HG02885 (cell line): ENCODE results near the gene SERPINA4.

Experiments used
- ATAC-seq: cut with Tn5 transposase; IDR thresholded peaks from one replicate; pipeline ENCODE4 v1.9.1; 2021; ENCODE audit warnings: mild to moderate bottlenecking; ENCODE audit not compliant: unreplicated experiment, poor library complexity

The SERPINA4 gene

DNA sequence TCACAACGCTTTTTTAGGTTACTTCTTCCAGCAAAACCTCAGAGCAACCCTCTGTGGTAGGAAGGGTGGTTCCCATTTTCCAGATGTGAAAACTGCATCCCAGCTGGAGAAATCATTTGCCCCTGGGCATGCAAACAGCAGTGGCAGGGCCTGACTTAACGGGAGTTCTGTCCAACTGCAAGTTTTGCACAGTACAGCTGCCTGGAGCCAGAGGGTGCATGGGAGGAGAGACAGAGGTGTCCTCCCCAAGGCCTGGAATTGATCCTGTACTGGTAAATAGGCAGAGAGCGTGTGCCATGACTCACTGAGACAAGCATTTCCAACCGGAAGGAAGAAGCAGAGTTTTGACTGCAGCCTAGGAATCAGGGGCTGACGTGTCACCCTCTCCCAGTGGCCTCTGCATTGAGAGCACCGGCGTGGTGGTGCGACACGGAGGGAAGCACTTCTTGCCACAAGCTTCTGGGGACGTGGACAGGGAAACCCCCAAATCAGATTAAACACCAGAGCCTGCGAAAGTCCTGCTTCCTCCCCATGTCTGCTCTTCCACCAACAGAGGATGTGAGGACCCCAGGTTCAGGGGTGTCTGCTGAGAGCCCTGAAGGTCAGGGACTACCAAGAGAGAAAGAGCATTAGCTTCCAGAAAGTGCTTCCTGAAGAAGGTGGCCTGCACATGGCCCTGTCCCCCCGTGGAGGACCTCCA is 19.0 kb upstream of the SERPINA4 start:
- ATAC-seq = no peak

DNA sequence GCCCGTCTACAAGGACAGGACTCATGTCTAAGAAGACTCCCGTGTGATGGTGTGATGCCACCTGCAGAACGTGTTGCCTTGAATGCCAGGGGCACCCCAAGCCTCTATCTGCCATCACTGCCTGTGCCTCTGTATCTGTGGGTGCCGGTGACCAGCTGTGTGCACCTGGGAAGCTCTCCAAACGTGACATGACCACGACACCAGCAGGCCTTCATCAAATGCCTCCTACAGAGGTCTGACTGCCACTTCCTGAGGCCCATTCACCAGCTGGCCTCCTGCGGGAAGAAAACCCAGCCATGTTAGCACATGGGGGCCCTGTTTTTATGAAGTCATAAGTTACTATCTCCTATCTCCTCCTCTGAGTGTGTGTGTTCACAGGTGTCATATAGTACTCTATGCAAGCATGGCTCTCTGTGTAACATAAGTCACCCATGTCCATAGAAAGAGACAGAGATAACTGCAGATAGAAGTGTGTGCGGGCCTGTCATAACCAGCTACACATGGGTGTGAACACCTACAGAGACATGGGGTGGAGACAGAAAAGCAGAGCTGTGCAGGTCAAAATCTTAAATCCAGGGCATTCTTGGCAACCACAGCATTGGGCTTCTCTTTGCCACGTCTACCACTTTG is 18.3 kb upstream of the SERPINA4 start:
- ATAC-seq = no peak

DNA sequence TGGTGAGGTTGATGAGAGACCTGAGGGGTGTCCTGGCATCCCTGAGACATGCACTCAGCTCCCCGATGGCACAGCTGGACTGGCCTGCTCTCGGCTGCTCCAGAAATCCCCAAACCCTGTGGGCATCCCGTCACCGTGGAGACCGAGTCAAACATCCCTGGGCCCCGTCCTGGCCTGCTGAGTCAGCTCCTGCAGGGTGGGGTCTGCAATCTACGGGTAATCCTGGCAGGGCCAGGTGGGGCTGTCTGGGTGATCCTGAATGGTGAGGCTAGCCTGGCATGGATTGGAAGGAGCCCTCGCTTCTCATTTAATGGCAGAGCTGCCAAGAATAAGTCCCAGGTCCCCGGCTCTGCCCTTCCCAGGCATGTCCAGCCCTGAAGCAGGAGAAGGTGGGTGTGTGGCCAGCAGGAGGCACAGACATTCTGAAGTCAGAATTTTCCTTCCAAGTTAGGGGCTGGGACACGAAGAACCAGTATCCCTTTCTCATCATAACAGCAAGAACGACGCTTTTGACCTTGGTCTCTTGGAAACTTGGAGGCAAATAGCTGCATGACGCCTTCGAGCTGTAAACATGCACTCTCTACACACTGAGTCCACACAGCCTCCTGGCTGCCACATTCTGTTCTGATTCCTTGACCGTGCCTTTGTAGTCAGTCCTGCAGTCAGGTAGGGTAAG is 17.7 kb upstream of the SERPINA4 start:
- ATAC-seq = no peak

DNA sequence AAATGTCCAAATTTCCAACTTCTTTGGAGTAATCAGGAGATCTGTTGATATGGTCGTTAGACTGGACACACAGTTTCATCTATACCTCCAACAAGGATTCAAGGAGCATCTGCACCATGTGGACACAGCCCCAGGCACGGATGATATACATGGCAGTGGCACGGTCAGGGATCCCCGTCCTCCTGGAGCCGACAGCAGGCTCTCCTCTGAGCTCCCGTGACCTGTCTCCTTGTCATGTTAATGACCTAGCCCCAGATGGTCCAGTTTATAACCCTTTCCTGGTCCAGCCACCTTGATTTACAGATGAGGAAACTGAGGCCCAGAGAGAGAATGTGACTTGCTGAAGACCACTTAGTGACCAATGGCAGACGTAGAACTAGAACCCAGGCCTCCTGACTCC is 16.5 kb upstream of the SERPINA4 start:
- ATAC-seq = no peak

DNA sequence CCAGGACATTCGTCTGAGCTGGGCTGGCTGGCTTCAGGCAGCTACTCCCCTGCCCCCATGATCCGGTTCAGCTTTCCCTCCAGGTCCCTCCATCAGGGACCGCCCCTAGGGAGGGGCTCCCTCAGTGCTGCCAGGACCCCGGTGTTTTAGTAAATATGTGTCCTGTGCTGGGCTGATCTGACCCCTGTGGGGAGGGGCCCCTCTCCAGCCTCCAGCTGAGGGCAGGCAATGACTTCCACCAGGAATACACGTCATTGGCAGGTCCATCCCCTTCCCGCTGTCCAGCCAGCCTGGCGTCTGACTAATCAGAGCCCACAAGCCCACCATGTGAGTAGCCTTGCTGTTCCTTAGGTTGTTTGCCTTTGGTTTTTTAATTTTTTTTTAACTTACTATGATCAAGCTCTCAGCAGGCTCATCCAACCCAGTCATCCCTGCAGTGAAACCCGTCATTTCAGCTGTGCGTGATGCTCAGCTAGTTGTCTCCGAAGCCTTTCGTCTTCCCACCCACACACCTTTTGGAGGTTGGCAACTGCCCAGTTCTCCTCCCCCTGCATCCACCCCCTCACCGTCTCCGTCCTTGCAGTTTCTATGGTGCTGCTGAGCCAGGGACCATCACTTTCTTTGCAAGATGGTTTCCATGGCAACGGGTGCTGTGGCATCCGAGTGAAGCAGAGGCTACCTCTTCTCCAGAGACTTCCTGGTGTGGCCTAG is 16.0 kb upstream of the SERPINA4 start:
- ATAC-seq = no peak

DNA sequence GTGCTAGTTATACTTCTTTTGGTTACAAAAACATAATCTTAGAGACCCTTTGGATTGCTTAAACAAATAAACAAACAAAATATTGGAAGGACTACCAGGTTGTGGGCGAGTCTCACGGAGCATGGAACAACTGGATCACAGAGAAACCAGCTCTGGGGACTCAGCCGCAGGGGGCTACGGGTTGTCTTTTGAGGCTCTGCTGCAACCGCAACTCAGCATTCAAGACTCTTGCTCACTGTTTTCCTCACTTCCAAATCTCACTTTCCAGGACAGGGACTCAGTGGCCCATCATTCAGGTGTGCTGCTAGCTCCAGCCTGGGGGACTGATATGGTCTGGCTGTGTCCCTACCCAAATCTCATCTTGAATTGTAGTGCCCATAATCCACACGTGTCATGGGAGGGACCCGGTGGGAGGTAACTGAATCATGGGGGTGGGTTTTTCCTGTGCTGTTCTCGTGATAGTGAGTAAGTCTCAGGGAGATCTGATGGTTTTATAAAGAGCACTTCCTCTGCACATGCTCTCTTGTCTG is 14.0 kb upstream of the SERPINA4 start:
- no peak for ATAC-seq

DNA sequence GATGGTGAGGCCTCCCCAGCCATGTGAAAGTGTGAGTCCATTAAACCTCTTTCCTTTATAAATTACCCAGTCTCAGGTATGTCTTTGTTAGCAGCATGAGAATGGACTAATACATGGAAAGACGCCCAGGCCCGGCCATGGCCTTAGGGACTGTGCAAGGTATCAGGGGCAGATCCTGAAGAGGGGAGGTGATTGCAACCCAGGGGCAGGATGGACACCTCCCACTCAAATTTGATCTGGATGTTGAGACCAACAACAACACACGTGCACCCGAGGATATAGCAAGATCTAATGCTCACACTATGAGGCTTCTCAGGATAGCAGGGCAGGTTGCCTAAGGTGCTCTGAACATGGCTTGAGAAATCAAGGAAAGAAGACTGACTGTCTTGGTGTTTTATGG is 13.5 kb upstream of the SERPINA4 start:
- no peak for ATAC-seq

DNA sequence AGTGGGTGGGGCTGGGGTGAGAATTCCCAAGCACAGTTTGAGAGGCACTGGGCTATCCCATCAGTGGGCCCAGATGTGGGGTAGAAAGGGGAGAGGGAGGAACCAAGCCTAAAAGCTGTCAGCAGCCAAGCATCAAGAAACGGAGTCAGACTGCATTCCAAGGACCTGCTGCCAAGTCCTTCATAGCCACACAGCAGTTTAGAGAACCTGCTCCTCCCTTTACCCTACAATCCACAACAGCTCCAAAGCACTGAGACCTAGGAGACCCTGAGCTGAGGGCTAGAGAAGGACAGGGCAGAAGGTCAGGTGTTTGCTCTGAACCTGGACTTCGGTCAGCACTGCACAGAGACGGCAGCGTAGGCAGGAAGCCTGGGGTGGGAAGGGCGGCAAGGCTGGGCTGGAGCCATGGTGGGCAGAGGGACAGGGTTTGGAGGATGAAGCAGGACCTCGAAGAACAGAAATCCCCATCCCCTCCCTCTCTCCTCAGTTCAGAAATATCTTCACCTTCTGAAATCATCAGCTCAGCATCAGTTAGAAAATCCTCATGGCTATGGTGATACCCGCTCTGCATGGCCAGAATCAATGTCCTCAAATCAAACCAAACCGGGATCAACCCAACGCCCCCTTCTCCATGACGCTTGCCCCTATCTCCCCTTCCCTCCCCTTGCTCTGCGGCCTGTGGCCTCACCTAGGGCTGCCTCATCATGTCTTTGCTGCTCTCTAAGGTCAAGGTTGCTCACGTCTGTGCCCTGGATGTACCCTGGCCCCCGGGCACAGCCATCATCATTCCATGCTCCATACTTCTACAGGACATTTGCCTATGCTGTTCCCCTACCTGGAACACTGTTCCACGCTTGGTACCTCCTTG is 12.9 kb upstream of the SERPINA4 start:
- ATAC-seq = no peak

DNA sequence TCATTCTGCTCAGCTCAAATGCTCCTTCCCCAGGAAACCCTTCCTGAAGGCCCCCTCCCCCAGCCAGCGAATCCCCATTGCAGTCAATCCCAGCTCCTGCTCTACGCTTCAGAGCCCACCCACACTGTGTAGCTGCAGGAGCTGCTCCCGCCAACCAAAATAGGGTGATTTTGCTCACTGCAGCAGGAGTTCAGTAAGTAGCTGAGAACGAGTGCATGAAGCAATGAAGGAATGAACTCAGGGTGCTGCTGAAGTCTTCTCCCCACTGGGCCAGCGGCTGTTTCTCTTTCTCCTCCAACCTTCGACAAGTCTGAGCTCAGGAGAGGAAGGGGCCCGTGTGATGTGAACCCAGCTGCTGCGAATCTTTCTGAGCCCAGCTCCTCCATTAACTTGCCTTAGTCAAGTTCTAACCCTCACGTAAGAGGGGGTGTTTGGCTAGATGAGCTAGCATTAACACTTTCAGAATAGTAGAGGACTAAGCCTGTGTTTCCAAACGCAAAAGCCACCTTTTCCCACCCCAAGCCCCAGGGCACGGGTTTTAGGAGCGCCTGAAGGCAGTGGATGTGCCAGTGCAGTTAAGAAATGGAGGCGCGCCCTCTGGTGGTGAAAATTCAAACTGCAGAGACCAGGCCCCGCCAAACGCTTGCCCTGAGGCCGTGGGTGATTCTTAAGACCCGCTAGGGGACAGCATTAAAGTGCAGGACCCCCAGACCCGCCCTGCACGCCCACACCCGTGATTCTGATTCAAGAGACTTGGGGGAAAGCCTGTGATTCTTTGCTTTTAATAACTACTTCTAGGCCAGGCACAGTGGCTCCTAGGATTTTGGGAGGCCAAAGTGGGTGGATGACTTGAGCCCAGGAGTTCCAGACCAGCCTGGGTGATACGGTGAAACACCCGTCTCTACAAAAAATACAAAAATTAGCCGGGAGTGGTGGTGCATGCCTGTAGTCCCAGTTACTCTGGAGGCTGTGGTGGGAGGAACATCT is 11.9 kb upstream of the SERPINA4 start:
- ATAC-seq = no peak

DNA sequence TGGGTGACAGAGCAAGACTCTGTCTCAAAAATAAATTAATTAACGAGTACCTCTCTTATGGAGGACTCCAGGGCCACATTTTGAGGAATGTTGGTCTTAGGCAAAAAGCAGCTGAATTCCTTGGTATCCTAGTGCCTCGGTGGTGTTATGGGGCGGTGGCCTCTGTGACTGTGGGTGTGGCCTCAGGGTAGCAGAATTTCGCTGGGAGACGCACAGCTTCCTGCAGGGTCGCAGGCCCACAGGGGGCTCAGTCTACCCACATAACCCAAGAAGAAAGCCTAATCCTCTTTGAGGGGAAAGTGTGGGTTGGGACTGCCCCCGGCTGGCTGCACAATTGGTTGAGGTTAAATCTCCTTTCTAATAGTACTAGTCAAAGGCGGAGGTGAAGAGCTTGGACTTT is 11.2 kb upstream of the SERPINA4 start:
- no peak for ATAC-seq

DNA sequence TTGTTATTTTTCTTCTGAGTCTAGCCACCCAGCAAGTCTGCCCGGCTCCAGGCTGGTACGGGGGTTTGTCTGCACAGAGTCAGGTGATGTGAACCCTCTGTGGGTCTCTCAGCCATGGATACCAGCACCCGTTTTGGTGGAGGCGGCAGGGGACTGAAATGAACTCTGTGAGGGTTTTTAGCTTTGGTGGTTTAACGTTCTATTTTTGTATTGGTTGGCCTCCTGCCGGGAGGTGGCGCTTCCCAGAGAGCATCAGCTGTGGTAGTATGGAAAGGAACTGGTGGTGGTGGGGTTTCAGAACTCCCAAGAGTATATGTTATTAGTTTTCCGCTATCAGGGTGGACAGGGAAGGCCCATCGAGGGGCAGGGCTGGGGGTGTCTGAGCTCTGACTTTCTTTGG is 5.3 kb upstream of the SERPINA4 start:
- ATAC-seq = no peak

DNA sequence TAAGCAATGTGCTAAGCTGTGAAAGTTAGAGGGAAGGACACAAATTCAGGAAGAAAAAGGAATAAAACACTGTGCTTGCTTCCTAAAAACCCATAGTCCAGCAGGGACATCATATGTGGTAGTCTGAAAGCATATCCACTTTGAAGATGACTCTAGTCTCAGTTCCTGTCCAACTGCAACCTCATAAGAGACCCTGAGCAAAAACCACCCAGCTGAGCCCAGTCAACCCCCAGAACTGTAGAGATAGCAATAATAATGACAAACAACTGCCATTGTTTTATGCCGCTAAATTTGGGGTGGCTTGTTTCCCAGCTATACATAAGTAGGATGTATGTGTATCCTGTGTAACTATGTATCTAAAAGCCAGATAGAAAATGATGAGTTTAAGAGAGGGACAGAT is 3.9 kb upstream of the SERPINA4 start:
- ATAC-seq = no peak

DNA sequence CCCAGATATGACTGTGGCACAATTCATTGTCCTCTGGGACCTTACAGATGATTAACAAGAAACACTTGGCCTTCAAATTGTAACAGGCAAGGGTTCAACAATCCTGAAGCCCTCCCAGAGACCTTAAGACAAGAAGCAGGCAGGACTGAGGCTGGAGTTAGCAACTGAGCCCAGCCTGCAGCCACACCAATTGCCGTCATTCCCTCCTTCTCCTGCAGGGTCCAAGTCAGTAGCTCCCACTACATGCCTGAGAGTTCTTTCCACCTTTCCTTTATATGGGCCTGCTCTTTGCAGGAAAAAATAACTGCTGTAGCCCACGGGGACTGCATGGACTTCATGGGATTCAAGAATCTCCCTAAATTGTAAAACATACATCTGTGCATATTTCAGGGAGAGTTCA is 2.4 kb upstream of the SERPINA4 start:
- no peak for ATAC-seq

DNA sequence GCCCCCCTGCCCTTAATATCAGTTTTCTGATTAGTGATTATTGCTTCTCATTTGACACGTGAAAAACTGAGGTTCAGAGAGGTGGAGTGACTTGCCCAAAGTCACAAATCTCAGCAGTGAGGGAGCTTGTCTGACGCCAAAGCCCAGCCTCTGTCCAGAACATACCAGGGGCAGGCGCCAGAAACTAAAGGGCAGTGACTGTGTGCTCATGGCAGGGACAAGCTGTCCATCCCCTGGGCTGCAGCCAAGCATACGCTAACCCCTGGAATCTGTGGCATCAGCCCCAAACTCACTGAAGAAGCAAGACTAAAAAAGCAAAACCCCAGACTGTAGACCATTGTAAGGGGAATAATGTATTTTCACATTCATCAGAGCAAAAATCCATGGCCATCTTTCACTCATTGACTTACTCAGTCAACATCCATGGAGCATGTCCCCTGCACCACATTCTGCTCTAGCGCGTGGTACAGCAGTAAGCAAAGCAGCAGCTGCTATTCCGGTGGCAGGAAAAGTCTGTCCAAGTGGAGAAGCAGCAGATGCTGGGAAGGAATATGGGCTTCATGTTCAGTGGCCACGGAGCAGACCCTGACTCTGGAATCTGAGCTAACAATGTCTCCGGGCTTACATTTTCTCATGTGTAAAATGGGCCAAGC is 1.5 kb upstream of the SERPINA4 start:
- no peak for ATAC-seq

DNA sequence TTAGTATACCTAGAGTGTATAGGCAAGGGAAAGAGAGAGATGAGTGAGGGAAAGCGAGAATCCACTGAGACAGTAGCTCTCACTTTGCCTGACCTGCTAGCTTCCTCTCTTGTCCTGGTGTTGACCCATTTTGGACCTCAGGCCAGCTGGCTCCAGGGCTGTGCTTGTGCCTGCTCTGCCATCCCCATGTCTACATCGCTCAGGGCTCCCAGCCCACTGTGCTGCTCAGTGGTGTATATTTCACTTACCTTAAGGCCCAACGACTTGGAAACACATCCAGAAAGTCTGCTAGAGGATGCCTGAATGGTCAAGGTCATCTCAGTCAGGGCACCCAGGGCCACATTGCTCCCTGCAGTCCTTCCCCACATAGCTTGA is 964 bp upstream of the SERPINA4 start:
- ATAC-seq = no peak

DNA sequence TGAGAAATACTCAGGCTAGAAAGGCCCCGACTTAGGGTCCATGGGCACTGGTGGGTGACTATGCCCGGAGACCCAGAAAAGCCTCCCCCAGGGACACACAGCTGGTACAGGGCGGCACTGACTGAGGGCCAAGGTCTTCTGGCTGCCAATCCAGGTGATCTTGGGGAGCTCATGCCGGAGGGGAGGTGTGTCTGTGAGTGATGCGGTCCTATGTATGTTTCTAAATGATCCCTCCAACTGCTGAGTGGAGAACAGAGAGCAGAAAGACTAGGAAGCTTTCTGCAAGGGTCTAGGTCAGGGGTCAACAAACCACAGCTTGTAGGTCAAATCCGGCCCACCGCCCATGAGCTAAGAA is 391 bp downstream of the SERPINA4 start:
- no peak for ATAC-seq

DNA sequence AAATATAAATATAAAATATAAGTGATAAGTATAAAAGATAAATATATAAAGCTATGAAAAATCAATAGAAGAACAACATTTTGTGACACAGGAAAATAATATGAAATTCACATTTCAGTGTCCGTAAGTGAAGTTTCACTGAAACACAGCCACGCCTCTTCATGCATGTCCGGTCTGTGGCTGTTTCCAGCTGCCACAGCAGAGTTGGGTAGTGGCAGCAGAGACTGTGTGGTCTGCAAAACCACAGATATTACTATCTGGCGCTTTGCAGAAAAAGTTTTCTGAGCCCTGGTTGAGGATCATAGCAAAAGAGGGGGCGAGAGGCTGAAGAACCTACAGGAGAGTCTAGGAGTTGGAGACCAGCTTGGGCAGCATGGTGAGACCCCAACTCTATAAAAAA is 780 bp downstream of the SERPINA4 start:
- ATAC-seq = no peak
